Measurements from ENCODE around the gene YIF1B.

Gene YIF1B

DNA sequence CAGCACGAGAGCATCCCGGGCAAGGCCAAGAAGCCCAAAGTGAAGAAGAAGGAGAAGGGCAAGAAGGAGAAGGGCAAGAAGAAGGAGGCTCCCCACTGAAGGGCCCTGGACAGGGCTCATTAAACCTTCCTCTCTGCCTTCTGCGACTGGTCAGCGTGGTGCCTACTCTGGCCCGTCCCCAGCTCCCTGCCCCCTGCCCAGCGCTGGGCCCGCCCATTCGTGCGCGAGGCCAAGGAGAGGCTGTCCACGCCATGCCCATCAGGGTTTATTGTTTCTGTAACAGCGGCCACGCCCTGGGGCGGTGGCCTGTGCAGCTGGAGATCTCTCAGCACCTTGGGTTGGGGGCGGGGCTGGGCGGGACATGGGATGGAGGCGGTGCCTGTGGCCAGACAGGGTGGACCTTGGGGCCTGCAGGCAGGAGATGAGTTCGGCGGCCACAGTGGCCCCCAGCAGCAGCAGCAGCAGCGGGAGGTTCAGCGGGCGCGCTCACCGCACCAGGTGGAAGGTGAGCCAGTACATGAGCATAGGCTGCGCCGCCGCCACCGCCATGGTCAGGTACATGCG lies 10.8 kb downstream of the YIF1B start:
- DNase-seq (ENCODE audit: low read depth, low spot score): peak; percentile 59

DNA sequence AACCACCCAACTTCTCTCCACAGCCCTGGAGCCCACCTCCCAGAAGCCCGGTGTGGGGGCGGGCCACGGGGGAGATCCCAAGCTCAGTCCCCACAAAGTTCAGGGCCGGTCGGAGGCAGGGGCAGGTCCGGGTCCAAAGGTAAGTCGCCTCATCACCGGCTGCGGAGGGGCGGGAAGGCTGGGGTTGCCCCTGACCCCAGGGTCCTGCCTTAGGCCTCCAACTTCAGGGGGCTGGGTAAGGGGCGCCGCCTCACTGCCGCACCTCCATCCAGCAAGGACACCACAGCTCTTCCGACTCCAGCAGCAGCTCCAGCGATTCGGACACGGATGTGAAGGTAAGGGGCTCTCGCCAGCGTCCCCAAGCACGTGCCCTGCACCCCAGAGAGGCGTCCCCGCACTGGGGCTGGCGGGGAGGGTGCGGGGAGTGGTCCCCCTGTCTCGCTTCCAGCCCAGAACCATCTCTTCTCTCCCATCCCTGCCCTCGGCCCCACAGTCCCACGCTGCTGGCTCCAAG lies 11.3 kb downstream of the YIF1B start:
- DNase-seq (ENCODE audit: low read depth, low spot score): no peak

DNA sequence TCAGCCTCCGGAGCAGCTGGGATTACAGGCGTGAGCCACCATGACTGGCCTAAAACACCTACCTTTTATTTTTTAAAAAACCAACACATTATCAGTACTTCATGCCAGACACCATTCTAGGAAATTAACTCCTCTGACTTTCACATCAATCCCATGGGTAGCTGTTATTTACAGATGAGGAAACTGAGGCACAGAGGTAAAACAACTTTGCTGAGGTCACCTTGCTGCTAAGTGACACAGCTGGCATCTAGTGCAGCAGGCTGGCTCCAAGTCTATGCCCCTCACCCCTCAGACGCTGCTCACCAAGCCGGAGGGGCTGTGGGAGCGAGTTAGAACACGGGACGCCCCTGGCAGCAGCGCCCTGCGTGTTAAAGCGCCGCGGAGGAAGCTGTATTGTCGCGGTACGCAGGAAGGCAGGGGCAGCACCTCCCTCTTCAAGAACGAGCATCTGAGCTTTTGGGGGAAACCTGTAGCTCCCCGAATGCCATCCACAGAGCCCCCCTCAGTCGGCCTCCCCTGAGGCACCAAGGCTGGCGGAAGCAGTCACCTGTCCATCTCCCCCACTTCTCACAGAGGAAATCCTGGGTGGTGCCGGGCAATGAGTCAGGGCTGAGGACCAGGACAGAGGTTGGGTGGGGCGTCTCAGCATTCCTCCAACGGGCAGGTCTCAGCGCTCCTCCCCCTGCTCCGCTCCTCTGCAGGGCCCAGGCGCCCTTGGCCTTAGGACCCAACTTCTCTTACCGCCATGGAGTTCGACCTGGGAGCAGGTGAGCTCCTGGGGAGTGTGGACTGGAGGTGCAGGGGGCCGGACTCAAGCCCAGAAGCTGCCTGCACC lies 12.0 kb downstream of the YIF1B start, which contains the start of gene C19orf33:
C19orf33 (plus strand) TSS at position 735 of the 835 bp plus-strand sequence; CDS start at position 746, 11 bp downstream.
- DNase-seq (ENCODE audit: low read depth, low spot score): peak; percentile 57

DNA sequence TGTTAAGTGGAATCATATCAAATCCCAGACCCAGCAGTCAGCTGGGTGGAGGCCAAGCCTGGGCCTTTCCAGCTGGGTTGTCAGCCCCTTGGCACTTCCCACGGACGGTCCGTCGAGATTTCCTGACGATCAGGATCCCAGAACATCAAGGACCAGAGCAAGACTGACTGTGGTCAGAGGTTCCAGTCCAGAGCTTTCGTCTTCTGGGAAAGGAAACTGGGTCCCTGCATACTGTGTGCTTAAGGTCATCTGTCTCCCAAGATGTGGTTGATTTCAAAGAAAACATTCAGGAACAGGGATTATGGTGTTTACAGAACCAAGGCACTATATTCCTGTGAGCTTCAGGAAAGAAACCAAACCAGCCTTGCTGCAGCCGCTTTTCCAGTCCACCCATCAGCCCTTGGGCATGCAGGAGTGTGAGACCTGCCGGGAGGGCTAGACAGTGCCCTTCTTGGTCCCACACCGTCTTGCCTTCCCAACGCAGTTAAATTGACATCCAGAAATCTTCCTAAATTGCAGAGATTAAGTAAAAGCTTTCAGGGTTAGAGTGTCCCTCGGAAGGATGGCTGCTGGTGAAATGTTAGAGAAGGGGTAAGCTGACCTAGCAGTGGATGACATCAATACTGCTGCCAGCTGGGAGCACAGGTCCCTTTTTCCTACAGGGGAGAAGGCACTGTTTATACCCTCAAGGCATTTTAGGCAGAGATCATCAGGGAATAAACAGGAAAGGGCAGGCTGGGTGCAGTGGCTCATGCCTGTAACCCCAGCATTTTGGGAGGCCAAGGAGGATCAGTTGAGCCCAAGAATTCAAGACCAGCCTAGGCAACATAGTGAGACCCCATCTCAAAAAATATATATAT lies 16.7 kb downstream of the YIF1B start:
- DNase-seq (ENCODE audit: low read depth, low spot score): peak; percentile 57

DNA sequence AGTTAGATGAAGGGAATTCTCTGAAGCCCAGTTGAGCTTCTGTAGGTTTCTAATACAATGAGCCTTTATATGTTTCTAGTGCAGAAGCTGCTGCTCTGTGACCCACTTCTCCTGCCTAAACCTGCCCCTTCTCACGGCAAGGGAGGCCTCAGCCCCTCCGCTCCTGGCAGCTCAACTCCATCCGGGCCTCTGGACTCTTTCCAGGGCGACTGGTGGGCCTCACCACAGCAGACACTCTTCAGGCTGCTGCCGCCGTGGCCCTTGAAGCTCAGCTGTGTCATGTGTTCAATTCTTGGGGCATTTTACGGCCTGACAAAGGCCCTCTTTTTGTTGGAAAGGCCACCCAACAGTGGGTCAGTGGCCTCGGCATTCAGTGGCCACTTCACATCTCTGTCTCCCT lies 21.7 kb downstream of the YIF1B start:
- no peak for DNase-seq (ENCODE audit: low read depth, low spot score)

DNA sequence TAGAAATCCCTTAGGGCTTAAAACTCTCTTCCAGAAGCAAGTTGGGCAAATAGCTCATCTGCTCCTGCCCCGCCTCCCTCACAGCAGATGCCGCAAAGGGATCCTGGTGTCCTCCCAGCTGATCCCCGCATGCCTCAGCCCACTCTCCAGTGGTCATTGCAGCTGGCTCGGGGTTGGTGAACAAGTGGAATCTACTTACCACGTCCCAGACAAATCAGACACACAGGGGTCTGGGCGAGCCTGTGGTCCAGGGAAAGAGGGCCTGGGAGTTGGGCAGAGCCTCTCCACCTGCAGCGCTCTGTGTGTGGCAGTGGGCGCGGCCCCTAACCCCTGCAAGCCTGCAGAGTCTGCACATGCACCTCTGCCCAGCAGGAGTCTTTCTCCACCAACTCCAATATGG lies 22.5 kb downstream of the YIF1B start:
- no peak for DNase-seq (ENCODE audit: low read depth, low spot score)

DNA sequence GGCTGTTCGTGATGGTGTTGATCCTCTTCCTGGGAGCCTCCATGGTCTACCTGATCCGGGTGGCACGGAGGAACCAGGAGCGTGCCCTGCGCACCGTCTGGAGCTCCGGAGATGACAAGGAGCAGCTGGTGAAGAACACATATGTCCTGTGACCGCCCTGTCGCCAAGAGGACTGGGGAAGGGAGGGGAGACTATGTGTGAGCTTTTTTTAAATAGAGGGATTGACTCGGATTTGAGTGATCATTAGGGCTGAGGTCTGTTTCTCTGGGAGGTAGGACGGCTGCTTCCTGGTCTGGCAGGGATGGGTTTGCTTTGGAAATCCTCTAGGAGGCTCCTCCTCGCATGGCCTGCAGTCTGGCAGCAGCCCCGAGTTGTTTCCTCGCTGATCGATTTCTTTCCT lies 23.9 kb downstream of the YIF1B start:
- no peak for DNase-seq (ENCODE audit: low read depth, low spot score)

DNA sequence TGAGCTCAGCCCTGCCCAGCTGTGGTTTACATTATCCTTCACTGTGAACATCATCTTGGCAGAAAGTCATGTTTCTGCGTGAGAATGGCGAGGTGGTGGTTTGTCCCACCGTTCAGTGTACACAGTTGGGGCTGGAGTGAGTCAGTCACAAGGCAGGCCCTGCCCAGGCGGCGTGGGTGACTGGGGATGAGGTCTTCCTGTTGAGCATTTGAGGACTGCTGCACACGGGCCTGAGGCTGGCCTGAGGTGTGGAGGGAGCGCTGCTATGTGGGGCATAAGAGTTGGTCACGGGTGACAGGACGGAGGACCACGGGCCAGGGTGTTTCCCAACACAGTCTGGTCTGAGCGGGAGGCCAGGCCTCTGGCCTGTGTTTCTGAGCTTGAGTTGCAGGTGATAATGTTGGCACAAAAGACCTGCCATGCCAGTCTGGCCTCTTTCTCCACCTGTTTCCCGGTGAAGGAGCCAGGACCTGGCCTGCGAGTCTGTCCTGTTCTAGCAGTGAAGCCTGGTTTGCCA lies 25.1 kb downstream of the YIF1B start:
- DNase-seq (ENCODE audit: low read depth, low spot score): peak; percentile 78

DNA sequence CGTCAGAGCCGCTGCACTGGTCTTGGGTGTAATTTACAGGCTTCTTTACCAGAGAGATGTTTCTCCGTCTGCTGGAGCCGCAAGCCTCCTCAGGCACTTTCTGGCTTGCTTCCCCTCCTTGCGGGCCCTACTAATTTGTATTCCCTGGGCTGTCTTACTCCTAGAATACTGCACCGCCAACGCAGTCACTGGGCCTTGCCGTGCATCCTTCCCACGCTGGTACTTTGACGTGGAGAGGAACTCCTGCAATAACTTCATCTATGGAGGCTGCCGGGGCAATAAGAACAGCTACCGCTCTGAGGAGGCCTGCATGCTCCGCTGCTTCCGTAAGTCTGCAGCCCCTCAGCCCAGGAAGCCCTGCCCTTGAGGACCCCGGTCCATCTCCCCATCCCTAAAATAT lies 25.8 kb downstream of the YIF1B start:
- no peak for DNase-seq (ENCODE audit: low read depth, low spot score)

DNA sequence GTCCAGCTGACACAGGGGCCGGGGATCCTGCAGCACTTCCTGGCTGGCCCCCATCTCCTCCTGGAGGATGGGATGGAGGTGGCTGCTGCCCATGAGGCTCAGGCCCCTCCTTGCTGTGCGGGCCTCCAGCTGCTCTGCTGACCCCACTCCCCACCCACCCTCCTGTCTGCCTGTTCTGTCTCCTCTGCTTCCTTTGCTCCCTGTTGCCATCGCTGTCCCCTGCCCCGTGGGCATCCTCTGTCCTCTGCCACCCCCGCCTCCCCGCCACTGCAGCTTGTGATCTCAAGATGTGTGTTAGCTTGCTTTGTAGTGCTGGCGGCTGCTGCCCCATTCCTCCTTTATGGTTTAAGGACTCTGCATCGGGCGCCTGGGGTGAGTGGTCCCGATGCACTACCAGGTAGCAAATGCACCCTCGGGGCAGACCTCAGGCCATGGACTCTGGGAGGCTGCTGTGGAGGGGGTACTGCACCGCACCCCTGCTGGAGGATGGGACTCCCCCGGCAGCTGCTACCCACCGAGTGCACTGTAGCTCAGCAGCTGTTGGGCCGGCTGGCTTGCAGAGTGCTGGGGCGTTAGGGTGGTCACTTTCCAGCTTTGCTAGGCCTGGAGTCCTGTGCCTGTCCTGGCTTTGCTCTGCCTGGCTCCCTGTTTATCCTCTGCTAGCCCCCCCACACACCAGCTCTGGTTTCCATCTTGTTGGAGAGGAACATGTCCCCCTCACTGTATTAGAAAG lies 27.5 kb downstream of the YIF1B start:
- no peak for DNase-seq (ENCODE audit: low read depth, low spot score)

DNA sequence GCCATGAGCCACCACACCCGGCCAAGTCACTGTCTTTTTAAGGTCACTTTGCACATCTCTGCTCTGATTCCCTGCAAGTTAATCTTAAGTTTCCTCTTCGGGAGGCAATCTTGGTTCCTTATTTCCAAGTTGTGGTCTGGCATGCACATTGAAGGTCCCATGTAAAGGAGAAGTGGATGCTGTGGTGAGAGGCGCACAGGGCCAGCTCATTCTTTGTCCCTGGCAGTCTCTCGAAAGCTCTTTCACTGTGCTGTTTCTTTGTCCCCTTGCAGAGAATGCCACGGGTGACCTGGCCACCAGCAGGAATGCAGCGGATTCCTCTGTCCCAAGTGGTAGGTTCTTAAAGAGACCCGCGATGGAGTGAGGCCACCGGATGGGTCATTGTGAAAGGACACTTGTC lies 28.1 kb downstream of the YIF1B start:
- DNase-seq (ENCODE audit: low read depth, low spot score): peak; percentile 56

DNA sequence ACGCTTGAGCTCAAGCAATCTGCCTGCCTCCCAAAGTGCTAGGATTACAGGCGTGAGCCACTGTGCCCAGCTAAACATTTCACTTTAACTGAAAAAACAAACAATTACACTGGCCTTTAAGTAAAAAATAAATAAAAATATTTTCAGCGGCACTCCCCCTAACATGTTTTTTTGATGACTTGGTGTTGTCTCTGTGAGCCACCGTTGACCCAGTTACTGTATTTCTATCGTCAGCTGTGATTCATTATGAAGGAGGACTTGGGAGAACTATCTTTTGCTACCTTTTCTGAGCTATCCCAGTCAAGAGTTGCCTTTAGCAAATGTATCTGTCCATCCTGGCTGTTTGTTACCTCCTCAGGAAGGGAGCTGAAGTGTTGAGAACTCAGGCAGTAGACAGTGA lies 30.2 kb downstream of the YIF1B start:
- DNase-seq (ENCODE audit: low read depth, low spot score): no peak

DNA sequence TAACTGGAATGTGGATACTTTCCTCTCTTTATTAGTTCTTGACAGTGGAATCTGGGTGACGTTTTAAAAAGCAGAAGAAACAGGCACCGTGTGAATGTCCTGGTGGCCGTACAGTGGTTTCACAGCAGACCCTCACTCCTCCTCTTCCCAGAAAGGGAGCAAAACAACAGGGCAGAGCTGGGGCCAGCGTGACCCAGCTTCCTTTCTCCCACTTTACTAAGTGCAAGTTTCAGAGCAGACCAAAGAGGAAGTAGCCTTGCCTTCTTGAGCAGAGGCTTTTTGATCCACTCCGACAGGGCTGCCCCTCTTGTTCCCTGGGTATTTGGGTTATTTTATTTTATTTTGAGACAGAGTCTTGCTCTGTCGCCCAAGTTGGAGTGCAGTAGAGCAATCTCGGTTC lies 31.3 kb downstream of the YIF1B start:
- DNase-seq (ENCODE audit: low read depth, low spot score): no peak

DNA sequence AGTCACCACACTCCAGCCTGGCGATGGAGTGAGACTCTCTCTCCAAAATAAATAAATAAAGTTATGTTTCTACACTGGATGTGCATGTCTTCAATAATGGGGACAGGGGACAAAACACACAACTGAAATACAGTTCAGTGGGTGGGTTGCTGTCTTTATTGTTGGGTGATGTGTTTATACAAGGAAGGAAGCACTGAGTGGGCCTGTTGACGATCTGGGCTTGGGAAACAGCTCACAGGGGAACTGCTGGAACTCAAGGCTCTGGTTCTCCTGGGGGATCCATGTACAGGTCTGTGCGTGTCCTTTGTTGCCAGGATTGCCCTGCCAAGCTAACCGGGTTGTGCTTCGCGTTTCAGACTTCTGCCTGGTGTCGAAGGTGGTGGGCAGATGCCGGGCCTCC lies 32.5 kb downstream of the YIF1B start:
- no peak for DNase-seq (ENCODE audit: low read depth, low spot score)

DNA sequence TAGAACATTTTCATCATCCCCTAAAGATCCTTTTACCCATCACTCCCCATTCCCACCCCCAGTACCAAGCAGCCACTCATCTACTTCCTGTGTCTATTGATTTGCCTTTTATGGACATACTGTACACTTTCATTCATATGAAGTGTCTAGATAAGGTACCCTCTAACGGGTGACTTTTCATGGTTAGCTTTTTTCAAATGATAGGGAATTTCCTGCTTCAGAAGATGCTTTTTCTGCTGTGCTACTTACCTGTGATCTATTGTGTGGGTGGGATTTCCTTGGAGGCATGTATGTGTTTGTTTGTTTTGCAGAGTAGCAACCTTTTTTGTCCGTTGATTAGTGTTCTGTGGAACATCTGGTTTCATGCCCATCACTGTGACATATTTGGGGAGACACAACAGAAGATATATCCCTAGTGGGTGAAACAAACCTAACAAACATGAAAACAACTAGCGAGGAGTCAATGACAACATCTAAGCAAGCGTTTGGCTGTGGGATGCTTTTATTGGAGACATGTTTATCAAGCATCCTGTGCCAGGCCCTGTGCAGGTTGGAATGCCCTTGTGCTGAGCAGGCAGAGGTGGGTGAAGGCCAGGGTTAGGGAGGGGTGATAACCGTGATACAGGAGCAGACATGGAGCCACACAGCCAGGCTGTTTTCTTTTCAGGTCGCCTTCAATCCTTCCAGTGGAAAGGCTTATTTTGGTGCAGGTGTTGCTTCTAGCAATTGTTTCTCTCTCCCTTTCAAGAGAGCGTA lies 33.8 kb downstream of the YIF1B start:
- no peak for DNase-seq (ENCODE audit: low read depth, low spot score)

DNA sequence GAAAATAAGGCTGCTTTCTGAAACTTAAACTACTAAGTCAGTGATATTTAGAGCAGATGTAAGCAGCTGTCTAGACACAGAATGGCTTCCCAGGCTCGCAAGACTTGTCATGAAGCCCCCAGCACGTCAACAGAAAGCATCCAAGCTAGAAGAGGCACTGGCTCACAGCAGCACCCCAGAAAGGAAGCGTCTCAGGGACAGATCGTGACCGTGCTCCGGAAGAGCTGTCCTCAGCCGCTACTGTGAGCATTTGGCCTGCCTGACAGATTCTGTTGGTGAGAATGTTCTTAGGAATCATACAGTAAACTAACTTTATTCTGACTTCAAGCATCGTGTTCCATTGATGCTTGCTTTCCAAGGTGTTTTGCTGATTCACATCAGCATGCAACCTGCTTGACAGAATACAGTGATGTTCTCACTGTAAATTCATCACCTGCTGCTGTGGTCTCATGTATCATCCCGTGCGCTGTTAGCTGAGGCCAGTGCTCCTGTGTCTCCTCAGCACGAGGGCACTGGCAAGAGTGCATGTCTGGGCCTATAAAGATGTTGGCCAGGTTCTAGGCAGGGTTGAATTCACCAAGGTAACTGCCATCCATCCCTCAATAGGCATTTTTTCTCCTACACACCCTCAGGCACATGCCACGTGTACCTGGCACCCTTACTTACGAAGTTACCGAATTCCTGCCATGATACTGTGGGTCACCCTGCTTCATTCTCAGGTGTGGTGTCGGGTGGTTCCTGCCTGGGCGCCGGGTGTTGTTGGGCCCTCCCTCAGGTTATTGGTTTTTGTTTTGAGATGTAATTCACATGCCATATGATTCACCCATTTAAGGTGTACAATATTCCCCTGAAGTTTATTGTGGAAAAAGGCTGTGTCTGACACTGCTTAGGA lies 35.5 kb downstream of the YIF1B start:
- DNase-seq (ENCODE audit: low read depth, low spot score): no peak

DNA sequence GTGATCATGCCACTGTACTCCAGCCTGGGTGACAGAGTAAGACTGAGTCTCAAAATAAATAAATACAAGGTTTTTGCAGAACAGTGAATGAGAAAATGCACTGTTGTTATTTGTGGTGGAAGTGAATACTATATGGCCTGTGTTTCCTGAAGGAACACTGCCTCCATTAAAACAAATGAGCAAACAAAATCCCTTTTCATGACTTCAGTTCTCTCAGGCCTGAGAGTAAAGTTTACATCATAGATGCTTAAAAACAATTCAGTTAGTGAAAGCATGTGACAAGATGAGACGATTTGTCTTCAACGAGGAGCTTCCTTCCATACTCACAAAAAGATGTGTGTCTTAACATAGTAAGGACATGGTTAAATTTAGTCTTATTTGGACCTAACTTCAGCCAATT lies 37.0 kb downstream of the YIF1B start:
- no peak for DNase-seq (ENCODE audit: low read depth, low spot score)

DNA sequence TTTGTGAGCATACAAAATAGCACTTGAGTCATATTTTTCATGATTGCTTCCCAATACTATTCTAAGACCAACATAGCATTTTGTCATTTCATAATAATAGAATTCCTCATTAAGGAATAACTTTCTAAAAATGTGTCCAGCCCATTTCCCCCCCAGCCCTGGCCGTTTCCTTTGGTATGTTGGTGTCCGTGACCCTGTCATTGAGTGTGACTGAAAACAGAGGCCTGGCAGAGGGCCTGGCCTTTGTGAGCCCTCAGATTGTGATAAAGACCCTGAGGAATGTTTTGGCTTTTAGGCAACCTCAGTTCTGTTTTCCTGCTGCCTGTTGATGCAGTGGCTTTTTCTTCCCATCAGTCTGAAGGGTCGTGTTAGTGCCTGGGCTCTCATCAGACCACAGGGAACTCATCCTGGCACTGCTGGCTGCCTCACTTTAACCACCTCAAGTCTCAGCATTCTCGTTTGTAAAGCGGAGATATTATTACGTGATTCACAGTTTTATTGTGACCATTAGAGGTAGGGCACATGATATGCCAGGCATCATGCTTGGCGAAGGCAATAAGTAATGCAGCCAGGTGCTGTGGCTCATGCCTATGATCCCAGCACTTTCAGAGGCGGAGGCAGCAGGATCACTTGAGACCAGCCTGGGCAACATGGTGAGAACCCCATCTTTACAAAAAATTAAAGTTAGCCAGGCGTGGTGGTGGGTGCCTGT lies 37.6 kb downstream of the YIF1B start:
- peak; percentile 73 for DNase-seq (ENCODE audit: low read depth, low spot score)

DNA sequence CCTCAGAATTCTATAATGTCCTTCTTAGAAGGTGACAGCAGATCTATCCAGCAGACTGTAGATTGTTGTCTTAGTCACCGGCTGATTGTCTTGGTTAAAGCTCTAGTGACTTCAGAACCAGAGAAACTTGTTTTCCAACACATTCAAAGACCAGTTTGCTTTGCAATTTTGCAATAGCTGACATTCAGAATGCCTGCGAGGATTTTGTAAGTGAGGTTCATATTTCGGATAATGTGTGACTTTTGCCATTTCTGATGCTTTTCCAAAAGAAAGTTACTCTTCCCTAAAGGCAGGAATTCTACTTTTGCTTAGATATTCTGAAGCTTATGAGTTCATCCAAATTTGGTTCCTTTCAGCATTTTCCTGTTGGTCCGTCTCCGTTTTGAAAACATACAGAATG lies 38.2 kb downstream of the YIF1B start:
- no peak for DNase-seq (ENCODE audit: low read depth, low spot score)

All from astrocyte of the hippocampus (primary cell).